GM18505 (cell line): ENCODE measurements around the gene GRAP2.
"Not testable (repeated sequence)": the region's sequence is repeated elsewhere in the genome, so short reads cannot be mapped to it uniquely, and the experiment has no call there.

ENCODE experiments used
- ATAC-seq: cut with Tn5 transposase; IDR thresholded peaks from one replicate; pipeline ENCODE4 v1.9.1; 2021; ENCODE audit not compliant: unreplicated experiment
- POLR2A ChIP-seq: IDR thresholded peaks from 4 replicates; pipeline ENCODE4 v1.6.1; 2011; ENCODE audit warnings: borderline replicate concordance; ENCODE audit not compliant: insufficient read depth, insufficient read length; ENCODE audit errors: extremely low read depth

Gene GRAP2

GRCh38 chr22:39984746-39985145 is 83.9 kb downstream of the GRAP2 start:
- ATAC-seq: no peak

GRCh38 chr22:39985383-39986035 is 84.6 kb downstream of the GRAP2 start:
- ATAC-seq: no peak
- TF ChIP-seq POLR2A: no peak

More at GRCh38 chr22:39984746-39985145, 83.9 kb downstream of the GRAP2 start:
- TF ChIP-seq POLR2A: no peak

GRCh38 chr22:39988386-39989114 is 87.7 kb downstream of the GRAP2 start:
- ATAC-seq: no peak
- no peak for TF ChIP-seq POLR2A

- ATAC-seq: no peak
- TF ChIP-seq POLR2A: no peak
These were observed 88.7 kb downstream of the GRAP2 start for GRCh38 chr22:39989633-39990032.

- no peak for ATAC-seq
- TF ChIP-seq POLR2A: no peak
These were observed 89.8 kb downstream of the GRAP2 start for GRCh38 chr22:39990686-39991085.

- no peak for ATAC-seq
- TF ChIP-seq POLR2A: no peak
These were observed 90.4 kb downstream of the GRAP2 start for GRCh38 chr22:39991159-39991860.

- TF ChIP-seq POLR2A: no peak
- ATAC-seq: no peak
These were observed 91.4 kb downstream of the GRAP2 start for GRCh38 chr22:39992088-39992826.

GRCh38 chr22:39992894-39993293 is 92.0 kb downstream of the GRAP2 start:
- not testable (repeated sequence) for ATAC-seq

- no peak for TF ChIP-seq POLR2A
- ATAC-seq: no peak
These were observed 93.2 kb downstream of the GRAP2 start for GRCh38 chr22:39994041-39994565.

GRCh38 chr22:39994566-39995392 is 93.9 kb downstream of the GRAP2 start, which contains the start of gene FAM83F:
FAM83F (plus strand) TSS chr22:39994954; CDS start chr22:39995043, 89 bp downstream.
- TF ChIP-seq POLR2A: no peak
- ATAC-seq: no peak

GRCh38 chr22:39995393-39996252 is 94.7 kb downstream of the GRAP2 start:
- TF ChIP-seq POLR2A: no peak
- no peak for ATAC-seq
